Panc1 (cell line): ENCODE results near the gene PDYN. TPM values are rescaled to one million over a fixed set of nuclear protein-coding genes. Genes with fewer than 3 reads are reported as not detected.
A peak's percentile ranks its signal among the peaks of the same experiment; 100 is the strongest.

Experiments used
- ATAC-seq: fragments of 200-7000 bp; cut with Tn5 transposase; 2 replicates; pipeline ENCODE4 v1.9.1; 2020; ENCODE audit warnings: mild to moderate bottlenecking, moderate library complexity
- BruUV-seq: library from RNA; stranded (reverse); fragments of 400-500 nt; replicated peaks from 2 replicates; lab custom pipeline; 2021; lab: Mats Ljungman, UMichigan
- CTCF ChIA-PET: fragments of 300-600 bp; sonication (Branson Sonifier 250); formaldehyde crosslinking; loops from one replicate; lab custom pipeline; 2022; ENCODE audit warnings: antibody characterized with exemption; lab: Charles Lee
- POLR2A ChIA-PET: fragments of 300-600 bp; sonication (Branson Sonifier 250); formaldehyde crosslinking; loops from one replicate; lab custom pipeline; 2022; ENCODE audit warnings: antibody characterized with exemption; lab: Charles Lee
- DNase-seq: peaks from one replicate; pipeline ENCODE4 v3.0.0-alpha.2; 2010; ENCODE audit warnings: low read depth, low spot score
- H3K27ac ChIP-seq: 2 replicates; pipeline ENCODE4 v1.5.1; 2011; ENCODE audit warnings: mild to moderate bottlenecking, low read length, inconsistent platforms
- H3K27me3 ChIP-seq: fragments of 200-500 bp; sonication (Bioruptor generic); 2 replicates; pipeline ENCODE4 v1.6.0; 2014; ENCODE audit warnings: low read length, inconsistent platforms; ENCODE audit not compliant: control insufficient read depth, insufficient read depth
- H3K36me3 ChIP-seq: fragments of 200-500 bp; sonication (Bioruptor generic); 2 replicates; pipeline ENCODE4 v1.5.1; 2014; ENCODE audit warnings: inconsistent platforms, mild to moderate bottlenecking, low read length, moderate library complexity; ENCODE audit not compliant: control insufficient read depth, insufficient read depth
- H3K4me1 ChIP-seq: 2 replicates; pipeline ENCODE4 v1.5.1; 2011; ENCODE audit warnings: inconsistent platforms, mild to moderate bottlenecking, low read length, moderate library complexity; ENCODE audit not compliant: control insufficient read depth, insufficient read depth
- H3K4me3 ChIP-seq, 2 experiments: 2 replicates each; pipeline ENCODE4 v1.5.1; 2011 to 2012; ENCODE audit warnings: low read depth in 2 of 2, low read length in 2 of 2, mild to moderate bottlenecking in 2 of 2, inconsistent platforms in 1 of 2, moderate library complexity in 1 of 2
- H3K9me3 ChIP-seq: fragments of 200-500 bp; sonication (Bioruptor generic); 2 replicates; pipeline ENCODE4 v1.5.1; 2014; ENCODE audit warnings: low read depth, mild to moderate bottlenecking, inconsistent platforms, low read length, moderate library complexity; ENCODE audit not compliant: control insufficient read depth, insufficient read depth
- POLR2AphosphoS5 ChIP-seq: IDR thresholded peaks from 2 replicates; pipeline ENCODE4 v1.6.1; 2012; ENCODE audit warnings: mild to moderate bottlenecking, low read depth, low read length, moderate library complexity
- SIN3A ChIP-seq: IDR thresholded peaks from 2 replicates; pipeline ENCODE4 v1.6.1; 2012; ENCODE audit warnings: low read depth, mild to moderate bottlenecking, low read length, moderate library complexity, borderline replicate concordance; ENCODE audit not compliant: insufficient read depth
- TCF7L2 ChIP-seq: IDR thresholded peaks from 2 replicates; pipeline ENCODE4 v1.6.1; 2011; ENCODE audit warnings: mild to moderate bottlenecking, low read depth, low read length, inconsistent platforms
- in situ Hi-C: cut with HindIII; loops from 2 replicates; pipeline ENCODE4 v1.10.0; 2016; ENCODE audit warnings: low sequenced_read_pairs, low pct_unique_long_range_greater_than_20kb
- intact Hi-C: fragments of 100-400 bp; cut with micrococcal nuclease; formaldehyde crosslinking; loops from one replicate; pipeline ENCODE4 v1.10.0; 2022; ENCODE audit not compliant: unreplicated experiment
- total RNA-seq: library from RNA; stranded (reverse); gene quantifications from one replicate; pipeline ENCODE4 v1.2.1, GENCODE V29; 2021; ENCODE audit not compliant: unreplicated experiment
- TF ChIP-seq, protein P1 (sequence below), 2 experiments: IDR thresholded peaks; 2 replicates each; pipeline ENCODE4 v1.6.1; 2011 to 2012; ENCODE audit warnings: low read depth in 2 of 2, control low read depth in 1 of 2, low read length in 1 of 2, mild to moderate bottlenecking in 1 of 2, moderate library complexity in 1 of 2; ENCODE audit not compliant: insufficient read depth in 1 of 2
- TF ChIP-seq, protein P2 (sequence below): fragments of 450-650 bp; IDR thresholded peaks from 2 replicates; pipeline ENCODE4 v1.5.1; 2017; ENCODE audit warnings: mild to moderate bottlenecking

The PDYN gene
- total RNA-seq, 1 experiment from 2014 or later, result not detected

DNA sequence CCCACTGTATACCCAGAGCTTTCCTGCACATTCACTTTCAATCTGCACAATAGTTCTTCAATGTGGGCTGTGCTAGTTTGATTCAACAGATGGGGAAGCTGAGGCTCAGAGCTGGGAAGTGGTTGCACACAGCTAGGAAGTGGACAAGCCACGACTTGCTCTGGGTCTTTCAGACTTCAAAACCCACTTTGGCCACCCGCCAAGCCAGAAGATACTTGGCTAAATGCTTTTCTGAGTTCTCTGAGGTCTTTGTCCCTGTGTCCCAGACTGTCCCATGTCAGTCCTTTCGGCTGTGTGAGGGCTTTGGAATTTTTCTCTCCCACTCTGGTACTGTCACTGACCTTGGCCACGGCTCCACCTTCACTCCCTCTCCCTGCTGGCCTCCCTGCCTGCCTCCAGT lies 10.6 kb downstream of the PDYN start:
- intact Hi-C loops, result no loop called here
- CTCF ChIA-PET, result no interaction called here

DNA sequence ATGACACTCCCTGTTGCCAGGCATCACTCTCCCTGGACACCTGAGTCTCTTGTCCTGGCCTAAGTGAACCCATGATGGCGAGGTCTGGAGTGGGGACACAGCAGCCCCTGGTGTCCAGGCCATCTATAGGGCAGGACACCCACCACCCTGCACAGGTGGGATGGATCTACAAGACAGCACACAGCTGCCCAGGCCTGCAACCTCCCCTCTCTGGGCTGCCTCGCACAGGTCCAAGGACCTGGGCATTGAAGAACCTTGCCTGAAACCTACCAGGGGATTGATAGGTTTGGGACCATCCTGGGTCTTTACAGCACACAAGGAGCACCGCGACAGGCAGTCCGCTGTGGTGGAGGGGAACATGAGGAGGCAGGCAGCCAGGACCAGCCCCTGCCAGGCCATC lies 11.2 kb downstream of the PDYN start:
- TF ChIP-seq, protein P1, sequence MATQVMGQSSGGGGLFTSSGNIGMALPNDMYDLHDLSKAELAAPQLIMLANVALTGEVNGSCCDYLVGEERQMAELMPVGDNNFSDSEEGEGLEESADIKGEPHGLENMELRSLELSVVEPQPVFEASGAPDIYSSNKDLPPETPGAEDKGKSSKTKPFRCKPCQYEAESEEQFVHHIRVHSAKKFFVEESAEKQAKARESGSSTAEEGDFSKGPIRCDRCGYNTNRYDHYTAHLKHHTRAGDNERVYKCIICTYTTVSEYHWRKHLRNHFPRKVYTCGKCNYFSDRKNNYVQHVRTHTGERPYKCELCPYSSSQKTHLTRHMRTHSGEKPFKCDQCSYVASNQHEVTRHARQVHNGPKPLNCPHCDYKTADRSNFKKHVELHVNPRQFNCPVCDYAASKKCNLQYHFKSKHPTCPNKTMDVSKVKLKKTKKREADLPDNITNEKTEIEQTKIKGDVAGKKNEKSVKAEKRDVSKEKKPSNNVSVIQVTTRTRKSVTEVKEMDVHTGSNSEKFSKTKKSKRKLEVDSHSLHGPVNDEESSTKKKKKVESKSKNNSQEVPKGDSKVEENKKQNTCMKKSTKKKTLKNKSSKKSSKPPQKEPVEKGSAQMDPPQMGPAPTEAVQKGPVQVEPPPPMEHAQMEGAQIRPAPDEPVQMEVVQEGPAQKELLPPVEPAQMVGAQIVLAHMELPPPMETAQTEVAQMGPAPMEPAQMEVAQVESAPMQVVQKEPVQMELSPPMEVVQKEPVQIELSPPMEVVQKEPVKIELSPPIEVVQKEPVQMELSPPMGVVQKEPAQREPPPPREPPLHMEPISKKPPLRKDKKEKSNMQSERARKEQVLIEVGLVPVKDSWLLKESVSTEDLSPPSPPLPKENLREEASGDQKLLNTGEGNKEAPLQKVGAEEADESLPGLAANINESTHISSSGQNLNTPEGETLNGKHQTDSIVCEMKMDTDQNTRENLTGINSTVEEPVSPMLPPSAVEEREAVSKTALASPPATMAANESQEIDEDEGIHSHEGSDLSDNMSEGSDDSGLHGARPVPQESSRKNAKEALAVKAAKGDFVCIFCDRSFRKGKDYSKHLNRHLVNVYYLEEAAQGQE (IDR thresholded peaks at IDR 0.05; ENCODE audit: insufficient read depth in 1 of 2, low read depth in 2 of 2, low read length in 1 of 2), result no peak
- TF ChIP-seq, protein P2, sequence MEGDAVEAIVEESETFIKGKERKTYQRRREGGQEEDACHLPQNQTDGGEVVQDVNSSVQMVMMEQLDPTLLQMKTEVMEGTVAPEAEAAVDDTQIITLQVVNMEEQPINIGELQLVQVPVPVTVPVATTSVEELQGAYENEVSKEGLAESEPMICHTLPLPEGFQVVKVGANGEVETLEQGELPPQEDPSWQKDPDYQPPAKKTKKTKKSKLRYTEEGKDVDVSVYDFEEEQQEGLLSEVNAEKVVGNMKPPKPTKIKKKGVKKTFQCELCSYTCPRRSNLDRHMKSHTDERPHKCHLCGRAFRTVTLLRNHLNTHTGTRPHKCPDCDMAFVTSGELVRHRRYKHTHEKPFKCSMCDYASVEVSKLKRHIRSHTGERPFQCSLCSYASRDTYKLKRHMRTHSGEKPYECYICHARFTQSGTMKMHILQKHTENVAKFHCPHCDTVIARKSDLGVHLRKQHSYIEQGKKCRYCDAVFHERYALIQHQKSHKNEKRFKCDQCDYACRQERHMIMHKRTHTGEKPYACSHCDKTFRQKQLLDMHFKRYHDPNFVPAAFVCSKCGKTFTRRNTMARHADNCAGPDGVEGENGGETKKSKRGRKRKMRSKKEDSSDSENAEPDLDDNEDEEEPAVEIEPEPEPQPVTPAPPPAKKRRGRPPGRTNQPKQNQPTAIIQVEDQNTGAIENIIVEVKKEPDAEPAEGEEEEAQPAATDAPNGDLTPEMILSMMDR, result no peak
- TF ChIP-seq TCF7L2 (no peak), SIN3A (no peak), POLR2AphosphoS5 (no peak)
- intact Hi-C loops, result no loop called here
- peaks cover 17% of the 10 kb centered on the region for H3K27me3 ChIP-seq
- no TSS peak for BruUV-seq
- in situ Hi-C loops, result no loop called here
- no peak overlapping the region for H3K27ac ChIP-seq
- ChIA-PET POLR2A (no interaction called here), CTCF (no interaction called here)
- peak; percentile 35; the same call in 1 of the 2 replicates for ATAC-seq
- DNase-seq, result no peak
- no peak overlapping the region for H3K4me3 ChIP-seq
- H3K9me3 ChIP-seq, result no peaks in the 10 kb centered on the region
- no peaks in the 10 kb centered on the region for H3K4me1 ChIP-seq
- no peaks in the 10 kb centered on the region for H3K36me3 ChIP-seq

More for the DNA sequence above, 10.6 kb downstream of the PDYN start:
- POLR2A ChIA-PET, result no interaction called here
- in situ Hi-C loops, result no loop called here
- ATAC-seq, result no peak
- no peak overlapping the region for H3K4me3 ChIP-seq
- no peak for DNase-seq
- BruUV-seq, result no TSS peak
- no peak overlapping the region for H3K27ac ChIP-seq
- peaks cover 17% of the 10 kb centered on the region for H3K27me3 ChIP-seq
- H3K9me3 ChIP-seq, result no peaks in the 10 kb centered on the region
- no peaks in the 10 kb centered on the region for H3K36me3 ChIP-seq
- TF ChIP-seq, protein P2, result no peak
- no peak for TF ChIP-seq TCF7L2
- no peak for TF ChIP-seq SIN3A
- TF ChIP-seq POLR2AphosphoS5, result no peak
- TF ChIP-seq, protein P1 (IDR thresholded peaks at IDR 0.05; ENCODE audit: insufficient read depth in 1 of 2, low read depth in 2 of 2, low read length in 1 of 2), result no peak
- H3K4me1 ChIP-seq, result no peaks in the 10 kb centered on the region
